Testis (tissue), 3 donors: ENCODE data around the gene FH. TPM values are rescaled to one million over a fixed set of nuclear protein-coding genes. Genes with fewer than 3 reads are reported as not detected.

ENCODE experiments used
- DNase-seq: peaks from one replicate; pipeline ENCODE4 v3.0.0-alpha.2; 2019
- H3K27ac ChIP-seq, 2 donors: fragments of 200-600 bp; sonication (generic); one replicate each; pipeline ENCODE4 v1.5.1; 2019
- H3K27me3 ChIP-seq: fragments of 200-600 bp; sonication (generic); one replicate; pipeline ENCODE4 v1.5.1; 2019
- H3K36me3 ChIP-seq: fragments of 200-600 bp; sonication (generic); one replicate; pipeline ENCODE4 v1.5.1; 2017; ENCODE audit warnings: low read depth; ENCODE audit errors: missing control alignments
- H3K4me1 ChIP-seq: fragments of 200-600 bp; sonication (generic); one replicate; pipeline ENCODE4 v1.5.1; 2019
- H3K4me3 ChIP-seq, 2 donors: fragments of 200-600 bp; sonication (generic); one replicate each; pipeline ENCODE4 v1.5.1; 2017 to 2019
- H3K9me3 ChIP-seq: fragments of 200-600 bp; sonication (generic); one replicate; pipeline ENCODE4 v1.5.1; 2017
- CTCF ChIP-seq, 3 experiments: fragments of 450-650 bp in 2 of 3; fragments of 200-600 bp in 1 of 3; sonication (generic) in 1 of 3; IDR thresholded peaks; one replicate each; pipeline ENCODE4 v1.5.1; 2016 to 2019; ENCODE audit warnings: antibody characterized with exemption in 3 of 3, mild to moderate bottlenecking in 2 of 3, moderate library complexity in 1 of 3
- POLR2A ChIP-seq: fragments of 450-650 bp; IDR thresholded peaks from one replicate; pipeline ENCODE4 v1.6.1; 2017; ENCODE audit warnings: antibody characterized with exemption, mild to moderate bottlenecking, moderate library complexity
- WGBS, 2 donors: methylation state at CpG; one replicate each; pipeline ENCODE4 v1.1.5; 2018; 5-methylcytosine and 5-hydroxymethylcytosine counted together
- intact Hi-C: fragments of 100-400 bp; cut with DNase I; formaldehyde crosslinking; loops from one replicate; pipeline ENCODE4 v1.15.1; 2023; ENCODE audit warnings: low total_unique reads
- polyA plus RNA-seq: library from polyadenylated mRNA; stranded (reverse); fragments of 350-450 nt; fragmentation: Illumina TruSeq; extraction: RNeasy Lipid Tissue Mini Kit (QIAGEN cat#74804); gene quantifications from one replicate; pipeline ENCODE4 v1.2.3, GENCODE V29; 2014; ENCODE audit warnings: low read depth, low replicate concordance; ENCODE audit not compliant: insufficient read depth
- total RNA-seq, 2 donors: library from RNA; depleted of rRNA; stranded (reverse); fragments of >200 nt; gene quantifications; one replicate each; pipeline ENCODE4 v1.2.3, GENCODE V29; 2016

The FH gene
- total and polyA plus RNA-seq, 3 donors from 2014 or later, result 39.7 to 86.0 (median 54.6) TPM

- no peak for DNase-seq
- intact Hi-C loops, result no loop called here
- Histone ChIP-seq H3K27me3 (no peaks in the 10 kb centered on the region), H3K9me3 (no peaks in the 10 kb centered on the region), H3K4me3 (no peak overlapping the region), H3K4me1 (no peaks in the 10 kb centered on the region), H3K36me3 (no peaks in the 10 kb centered on the region), H3K27ac (no peak overlapping the region)
- no peak for TF ChIP-seq POLR2A
- no peak for TF ChIP-seq CTCF (IDR thresholded peaks at IDR 0.05)
- WGBS, 2 donors, result 82 to 86% methylated on average over 3 of the region's 3 CpGs
These were observed 7.6 kb upstream of the FH start for GRCh38 chr1:241527146-241527545.

- H3K4me1 ChIP-seq, result no peaks in the 10 kb centered on the region
- no peak for DNase-seq
- TF ChIP-seq POLR2A, result no peak
- WGBS, 2 donors, result 84 to 86% methylated on average over 3 of the region's 3 CpGs
- no peaks in the 10 kb centered on the region for H3K27me3 ChIP-seq
- H3K27ac ChIP-seq, result no peak overlapping the region
- intact Hi-C loops, result no loop called here
- no peak overlapping the region for H3K4me3 ChIP-seq
- H3K9me3 ChIP-seq, result no peaks in the 10 kb centered on the region
- H3K36me3 ChIP-seq, result no peaks in the 10 kb centered on the region
These were observed 5.5 kb upstream of the FH start for GRCh38 chr1:241525026-241525425.

- H3K4me1 ChIP-seq, result peaks cover 11% of the 10 kb centered on the region
- H3K27ac ChIP-seq, result no peak overlapping the region
- no peaks in the 10 kb centered on the region for H3K27me3 ChIP-seq
- H3K36me3 ChIP-seq, result no peaks in the 10 kb centered on the region
- no peak overlapping the region for H3K4me3 ChIP-seq
- no peaks in the 10 kb centered on the region for H3K9me3 ChIP-seq
- 88 to 100% methylated on average over 2 of the region's 2 CpGs for WGBS, 2 donors
- TF ChIP-seq POLR2A (no peak), CTCF (IDR thresholded peaks at IDR 0.05) (no peak)
- DNase-seq, result no peak
- intact Hi-C loops, result no loop called here
These were observed 2.2 kb upstream of the FH start for GRCh38 chr1:241521718-241522117.

GRCh38 chr1:241520080-241520465, 518 bp upstream of the FH start:
- Histone ChIP-seq H3K27me3 (no peaks in the 10 kb centered on the region), H3K36me3 (no peaks in the 10 kb centered on the region), H3K27ac (peak overlapping the region; percentile 63 to 81), H3K9me3 (no peaks in the 10 kb centered on the region), H3K4me3 (peak overlapping the region; percentile 86 to 92), H3K4me1 (peaks cover 11% of the 10 kb centered on the region)
- DNase-seq, result no peak
- no peak for TF ChIP-seq CTCF (IDR thresholded peaks at IDR 0.05)
- TF ChIP-seq POLR2A, result no peak
- 11 to 12% methylated on average over 6 of the region's 6 CpGs for WGBS, 2 donors
- intact Hi-C loops, result no loop called here

GRCh38 chr1:241518476-241519307, 863 bp downstream of the FH start:
- intact Hi-C loops, result no loop called here
- peaks cover 11% of the 10 kb centered on the region for H3K4me1 ChIP-seq
- H3K9me3 ChIP-seq, result no peaks in the 10 kb centered on the region
- H3K27ac ChIP-seq, result peak overlapping the region; percentile 81 to 90
- no peak for DNase-seq
- H3K27me3 ChIP-seq, result no peaks in the 10 kb centered on the region
- peak overlapping the region; percentile 86 to 92 for H3K4me3 ChIP-seq
- no peak for TF ChIP-seq CTCF (IDR thresholded peaks at IDR 0.05)
- no peak for TF ChIP-seq POLR2A
- 3 to 6% methylated on average over 15 to 28 of the region's 28 CpGs for WGBS, 2 donors
- no peaks in the 10 kb centered on the region for H3K36me3 ChIP-seq
